ENCODE data around the gene PPP2R2D. TPM values are rescaled to one million over a fixed set of nuclear protein-coding genes. Genes with fewer than 3 reads are reported as not detected.

PPP2R2D gene
- 10 to 100 TPM; 32.5 to 40.7 TPM for total RNA-seq

GRCh38 chr10:131900350-131901152 is at the start of gene PPP2R2D:
Gene PPP2R2D, plus strand, starts transcription at chr10:131901008. Its CDS starts 141 bp downstream, at chr10:131901149.
- Mint-ChIP-seq H3K36me3 (ENCODE audit: insufficient read depth in 2 of 2) (no peaks in the 10 kb centered on the region), H3K4me1 (ENCODE audit: low read depth) (peaks cover 64% of the 10 kb centered on the region), H3K9me3 (no peaks in the 10 kb centered on the region), H3K27ac (peak within 1 kb of the TSS; percentile 96), H3K27me3 (ENCODE audit: low read depth) (peaks cover 11% of the 10 kb centered on the region), H3K4me3 (peak within 1 kb of the TSS; percentile 88 to 96)
- DNase-seq, result peak; percentile 96 to 97
- ATAC-seq (replicated peaks in 1 of 2), result peak; percentile 81 to 84

DNA sequence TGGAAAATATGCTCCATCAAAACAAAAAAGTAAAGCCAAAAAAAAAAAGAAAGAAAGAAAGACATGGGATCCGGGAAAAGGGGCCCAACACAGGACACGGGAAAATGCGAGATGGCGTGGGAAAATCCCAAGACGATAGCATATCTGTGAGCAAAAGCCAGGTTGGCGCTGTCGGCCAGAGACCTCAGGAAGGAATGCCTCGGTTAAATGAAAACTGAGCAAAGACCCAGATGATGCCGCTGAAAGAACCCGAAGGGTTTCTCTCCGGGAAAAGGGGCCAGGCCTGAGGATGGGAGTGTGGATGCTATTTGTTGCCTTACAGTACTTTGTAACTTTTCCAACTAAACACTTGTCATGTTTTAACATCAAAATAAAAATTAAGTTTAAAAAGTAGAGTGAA is 49.5 kb upstream of the PPP2R2D start:
- ATAC-seq (replicated peaks in 1 of 2) (no peak), DNase-seq (no peak)
- no peak overlapping the region for H3K4me3 Mint-ChIP-seq
- no peaks in the 10 kb centered on the region for H3K4me1 Mint-ChIP-seq (ENCODE audit: low read depth)
- peaks cover 2 to 3% of the 10 kb centered on the region in 2 donors for H3K36me3 Mint-ChIP-seq (ENCODE audit: insufficient read depth in 2 of 2)
- no peaks in the 10 kb centered on the region for H3K27me3 Mint-ChIP-seq (ENCODE audit: low read depth)
- H3K9me3 Mint-ChIP-seq, result peaks cover 2 to 6% of the 10 kb centered on the region in 2 donors
- H3K27ac Mint-ChIP-seq, result no peak overlapping the region

- ATAC-seq (replicated peaks in 1 of 2) (no peak), DNase-seq (no peak)
- Mint-ChIP-seq H3K27ac (no peak overlapping the region), H3K4me1 (ENCODE audit: low read depth) (no peaks in the 10 kb centered on the region), H3K27me3 (ENCODE audit: low read depth) (no peaks in the 10 kb centered on the region), H3K36me3 (ENCODE audit: insufficient read depth in 2 of 2) (peaks cover 2 to 3% of the 10 kb centered on the region in 2 donors), H3K4me3 (no peak overlapping the region), H3K9me3 (peaks cover 2 to 6% of the 10 kb centered on the region in 2 donors)
Observed at GRCh38 chr10:131852176-131852822, 48.5 kb upstream of the PPP2R2D start.

DNA sequence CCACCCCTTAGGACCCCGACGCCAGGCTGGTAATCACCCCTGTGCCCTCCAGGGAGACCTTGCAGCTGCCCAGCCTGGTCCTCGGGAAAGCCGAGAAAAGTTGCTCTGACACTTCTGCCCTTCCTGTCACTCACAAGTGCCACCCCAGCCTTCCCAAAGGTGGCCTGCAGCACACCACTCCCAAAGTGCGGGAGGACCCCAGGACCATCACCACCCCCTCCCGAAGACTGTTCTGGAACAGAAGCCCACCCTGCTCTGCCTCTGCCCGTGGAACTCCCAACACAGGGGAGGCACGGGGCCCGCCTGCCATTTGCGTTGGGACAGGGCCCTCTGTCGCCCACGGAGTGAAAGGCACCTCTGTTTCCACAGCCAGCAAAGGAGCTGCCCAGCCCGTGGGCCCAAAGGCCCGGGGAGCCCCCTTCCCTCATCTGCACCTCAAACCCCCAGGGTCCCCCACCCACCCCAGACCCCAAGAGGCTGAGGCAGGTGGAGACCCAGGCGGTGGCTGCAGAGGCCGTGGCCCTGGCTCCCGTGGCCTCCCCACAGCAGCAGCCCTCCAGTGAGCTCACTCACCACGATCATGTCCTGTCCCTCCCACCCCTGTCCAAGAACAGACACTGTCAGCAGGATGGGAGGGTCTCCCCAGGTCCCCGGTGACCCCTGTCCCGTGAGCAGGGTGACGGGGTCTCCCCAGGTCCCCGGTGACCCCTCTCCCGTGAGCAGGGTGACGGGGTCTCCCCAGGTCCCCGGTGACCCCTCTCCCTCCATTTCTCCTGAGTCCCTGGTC is 47.8 kb upstream of the PPP2R2D start:
- no peak for DNase-seq
- H3K27me3 Mint-ChIP-seq (ENCODE audit: low read depth), result no peaks in the 10 kb centered on the region
- no peaks in the 10 kb centered on the region for H3K4me1 Mint-ChIP-seq (ENCODE audit: low read depth)
- H3K9me3 Mint-ChIP-seq, result peaks cover 2 to 6% of the 10 kb centered on the region in 2 donors
- no peak overlapping the region for H3K27ac Mint-ChIP-seq
- peaks cover 2 to 3% of the 10 kb centered on the region in 2 donors for H3K36me3 Mint-ChIP-seq (ENCODE audit: insufficient read depth in 2 of 2)
- H3K4me3 Mint-ChIP-seq, result no peak overlapping the region
- ATAC-seq (replicated peaks in 1 of 2), result no peak

- Mint-ChIP-seq H3K9me3 (peaks cover 2 to 6% of the 10 kb centered on the region in 2 donors), H3K27me3 (ENCODE audit: low read depth) (no peaks in the 10 kb centered on the region), H3K4me3 (no peak overlapping the region), H3K4me1 (ENCODE audit: low read depth) (no peaks in the 10 kb centered on the region), H3K36me3 (ENCODE audit: insufficient read depth in 2 of 2) (peaks cover 2 to 3% of the 10 kb centered on the region in 2 donors), H3K27ac (no peak overlapping the region)
- ATAC-seq (replicated peaks in 1 of 2) (no peak), DNase-seq (no peak)
Observed at GRCh38 chr10:131853610-131853964, 47.2 kb upstream of the PPP2R2D start.

- Mint-ChIP-seq H3K27ac (no peak overlapping the region), H3K4me1 (ENCODE audit: low read depth) (no peaks in the 10 kb centered on the region), H3K4me3 (no peak overlapping the region), H3K9me3 (peaks cover 2 to 6% of the 10 kb centered on the region in 2 donors), H3K27me3 (ENCODE audit: low read depth) (no peaks in the 10 kb centered on the region), H3K36me3 (ENCODE audit: insufficient read depth in 2 of 2) (peaks cover 2 to 3% of the 10 kb centered on the region in 2 donors)
- ATAC-seq (replicated peaks in 1 of 2), result no peak
- DNase-seq, result no peak
Observed at GRCh38 chr10:131854579-131855335, 46.1 kb upstream of the PPP2R2D start.

DNA sequence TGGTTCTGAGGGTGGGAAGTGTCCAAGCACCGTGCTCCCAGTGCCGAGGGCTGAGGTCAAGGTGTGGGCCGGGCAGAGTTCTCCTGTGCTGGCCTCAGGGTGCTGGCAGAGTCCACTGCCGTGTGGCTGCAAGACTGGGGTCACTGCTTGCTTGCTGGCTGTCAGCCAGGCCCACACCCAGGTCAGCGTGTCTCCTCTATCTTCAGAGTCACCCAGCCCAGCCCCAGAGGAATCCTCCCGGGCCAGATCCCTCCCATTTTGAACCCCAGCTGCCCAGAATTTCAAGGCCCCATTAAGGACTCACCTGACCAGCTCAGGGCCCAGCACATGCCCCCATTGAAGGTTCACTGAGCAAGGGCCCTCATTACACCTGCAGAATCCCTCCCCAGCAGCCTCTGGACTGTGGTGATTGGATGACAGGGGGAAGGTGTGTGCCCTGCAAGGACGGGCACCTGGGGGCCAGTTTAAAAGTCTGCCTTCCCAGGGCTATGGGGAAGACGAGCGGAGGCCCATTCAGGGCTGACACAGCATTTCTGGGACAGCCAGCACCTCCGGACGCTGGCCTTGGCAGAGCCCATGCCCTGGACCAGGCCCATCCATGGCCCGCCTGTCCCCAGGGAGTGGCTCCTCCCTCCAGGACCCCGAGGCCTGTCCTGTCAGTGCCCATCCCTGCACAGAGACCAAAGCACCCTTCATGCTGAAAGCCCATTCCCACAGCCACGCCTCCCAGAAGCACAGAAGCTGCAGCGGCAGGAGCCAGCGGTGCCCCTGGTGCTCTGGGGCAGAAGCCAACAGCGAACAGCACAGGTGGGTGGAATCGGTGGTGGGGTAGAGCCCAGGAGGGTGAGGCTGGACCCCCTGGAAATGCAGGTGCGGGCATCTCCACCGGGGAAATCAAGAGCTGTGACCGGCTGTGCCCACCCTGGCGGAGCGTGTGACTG is 45.1 kb upstream of the PPP2R2D start:
- Mint-ChIP-seq H3K27me3 (ENCODE audit: low read depth) (no peaks in the 10 kb centered on the region), H3K4me3 (no peak overlapping the region), H3K36me3 (ENCODE audit: insufficient read depth in 2 of 2) (peaks cover 0 to 2% of the 10 kb centered on the region in 2 donors), H3K27ac (no peak overlapping the region), H3K9me3 (peaks cover 2 to 4% of the 10 kb centered on the region in 2 donors), H3K4me1 (ENCODE audit: low read depth) (no peaks in the 10 kb centered on the region)
- ATAC-seq (replicated peaks in 1 of 2) (no peak), DNase-seq (no peak)

DNA sequence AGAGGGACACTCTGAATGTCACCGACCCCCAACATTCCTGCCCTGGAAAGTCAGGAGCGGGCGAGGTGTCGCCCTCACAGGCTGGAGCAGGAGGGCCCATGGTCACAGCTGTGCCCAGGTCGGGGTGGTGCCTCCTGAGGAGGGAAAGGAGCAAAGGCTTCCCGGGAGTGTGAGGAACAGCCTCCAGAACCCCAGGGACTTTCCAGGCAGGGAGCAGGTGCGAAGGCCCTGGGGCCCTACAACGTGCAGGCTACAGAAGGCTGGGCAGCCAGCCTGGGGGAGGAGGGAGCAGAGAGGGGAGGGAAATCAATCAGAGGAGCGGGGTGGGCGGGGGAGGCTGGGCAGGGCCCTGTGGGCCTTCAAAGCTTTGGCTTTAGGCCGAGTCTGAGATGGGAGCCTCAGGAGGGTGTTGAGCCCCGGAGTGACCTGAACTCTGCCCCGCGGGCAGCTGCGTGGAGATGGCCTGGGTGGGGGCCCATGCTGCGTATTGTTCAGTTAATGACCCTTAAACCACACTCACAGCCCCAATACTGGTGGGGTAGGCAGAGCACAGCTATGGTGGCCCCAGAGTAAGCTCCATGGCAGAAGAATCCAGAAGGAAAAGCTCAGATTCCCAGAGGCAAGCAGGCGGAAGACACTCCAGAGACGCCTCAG is 44.2 kb upstream of the PPP2R2D start:
- DNase-seq, result no peak
- no peak overlapping the region for H3K27ac Mint-ChIP-seq

GRCh38 chr10:131857156-131858117 is 43.4 kb upstream of the PPP2R2D start:
- no peaks in the 10 kb centered on the region for H3K4me1 Mint-ChIP-seq (ENCODE audit: low read depth)
- ATAC-seq (replicated peaks in 1 of 2) (no peak), DNase-seq (no peak)
- H3K9me3 Mint-ChIP-seq, result no peaks in the 10 kb centered on the region
- H3K27ac Mint-ChIP-seq, result no peak overlapping the region
- no peaks in the 10 kb centered on the region for H3K36me3 Mint-ChIP-seq (ENCODE audit: insufficient read depth in 2 of 2)
- H3K4me3 Mint-ChIP-seq, result no peak overlapping the region
- H3K27me3 Mint-ChIP-seq (ENCODE audit: low read depth), result no peaks in the 10 kb centered on the region

More for the DNA sequence above, 44.2 kb upstream of the PPP2R2D start:
- Mint-ChIP-seq H3K9me3 (no peaks in the 10 kb centered on the region), H3K36me3 (ENCODE audit: insufficient read depth in 2 of 2) (no peaks in the 10 kb centered on the region), H3K4me3 (no peak overlapping the region), H3K27me3 (ENCODE audit: low read depth) (no peaks in the 10 kb centered on the region), H3K4me1 (ENCODE audit: low read depth) (no peaks in the 10 kb centered on the region)
- ATAC-seq (replicated peaks in 1 of 2), result no peak

DNA sequence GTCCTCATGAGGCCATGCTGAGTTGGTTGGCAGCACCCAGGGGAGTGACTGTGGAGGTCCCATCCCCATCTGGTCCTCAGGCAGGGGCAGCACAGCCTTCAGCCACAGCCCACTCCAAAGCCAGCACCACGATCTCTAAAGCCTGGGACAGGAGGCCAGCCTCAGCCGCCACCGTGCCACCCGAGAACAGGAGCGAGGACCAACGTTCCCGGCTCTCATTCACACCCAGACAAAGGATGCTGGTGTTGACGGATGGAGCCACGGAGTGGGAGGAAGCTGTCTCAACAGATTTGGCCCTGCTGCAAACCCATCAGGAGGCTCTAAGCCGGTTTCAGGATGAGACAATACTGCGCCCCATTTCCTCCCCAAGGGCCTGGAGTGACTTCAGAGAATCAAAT is 42.7 kb upstream of the PPP2R2D start:
- no peaks in the 10 kb centered on the region for H3K27me3 Mint-ChIP-seq (ENCODE audit: low read depth)
- H3K36me3 Mint-ChIP-seq (ENCODE audit: insufficient read depth in 2 of 2), result no peaks in the 10 kb centered on the region
- H3K27ac Mint-ChIP-seq, result no peak overlapping the region
- H3K9me3 Mint-ChIP-seq, result no peaks in the 10 kb centered on the region
- ATAC-seq (replicated peaks in 1 of 2), result no peak
- no peak for DNase-seq
- H3K4me1 Mint-ChIP-seq (ENCODE audit: low read depth), result no peaks in the 10 kb centered on the region
- H3K4me3 Mint-ChIP-seq, result no peak overlapping the region

All from activated T-cell treated with anti-CD3 and anti-CD28 coated beads, Interleukin-2, amount 50 U/mL, for 72 hours (primary cell).